GM23338 (cell line): Measurements from ENCODE around the gene WNK2. TPM values are rescaled to one million over a fixed set of nuclear protein-coding genes. Genes with fewer than 3 reads are reported as not detected.

ENCODE experiments used
- ATAC-seq: fragments of 200-7000 bp; cut with Tn5 transposase; 3 replicates; pipeline ENCODE4 v1.9.1; 2020
- DNase-seq: peaks from one replicate; pipeline ENCODE4 v3.0.0-alpha.2; 2015; ENCODE audit warnings: low spot score
- H2AFZ ChIP-seq: fragments of 200-600 bp; sonication (generic); 2 replicates; pipeline ENCODE4 v1.8.0; 2016; ENCODE audit warnings: antibody characterized with exemption, mild to moderate bottlenecking, moderate library complexity
- H3F3A ChIP-seq: fragments of 200-600 bp; sonication (generic); replicated peaks from 2 replicates; pipeline ENCODE4 v1.8.0; 2017; ENCODE audit warnings: antibody characterized with exemption, mixed run types, low read depth
- H3K27ac ChIP-seq: fragments of 200-600 bp; sonication (generic); 2 replicates; pipeline ENCODE4 v1.6.1; 2016; ENCODE audit warnings: low read depth
- H3K27me3 ChIP-seq: fragments of 200-600 bp; sonication (generic); 2 replicates; pipeline ENCODE4 v1.8.0; 2016; ENCODE audit warnings: mild to moderate bottlenecking, mixed run types, moderate library complexity; ENCODE audit not compliant: insufficient read depth
- H3K36me3 ChIP-seq: fragments of 200-600 bp; sonication (generic); 2 replicates; pipeline ENCODE4 v1.8.0; 2016; ENCODE audit warnings: mild to moderate bottlenecking; ENCODE audit not compliant: insufficient read depth
- H3K4me1 ChIP-seq: fragments of 200-600 bp; sonication (generic); 2 replicates; pipeline ENCODE4 v1.8.0; 2016; ENCODE audit warnings: mild to moderate bottlenecking, moderate library complexity; ENCODE audit not compliant: insufficient read depth
- H3K4me2 ChIP-seq: fragments of 200-600 bp; sonication (generic); 2 replicates; pipeline ENCODE4 v1.7.1; 2017; ENCODE audit warnings: mixed run types
- H3K4me3 ChIP-seq: fragments of 200-600 bp; sonication (generic); 2 replicates; pipeline ENCODE4 v1.6.1; 2016; ENCODE audit warnings: mixed run types
- H3K79me2 ChIP-seq: fragments of 200-600 bp; sonication (generic); replicated peaks from 2 replicates; pipeline ENCODE4 v1.8.0; 2017; ENCODE audit warnings: mild to moderate bottlenecking; ENCODE audit not compliant: insufficient read depth
- H3K9me2 ChIP-seq: fragments of 200-600 bp; sonication (generic); 2 replicates; pipeline ENCODE4 v1.8.0; 2017; ENCODE audit not compliant: insufficient read depth
- H4K20me1 ChIP-seq: fragments of 200-600 bp; sonication (generic); replicated peaks from 2 replicates; pipeline ENCODE4 v1.8.0; 2017; ENCODE audit warnings: mild to moderate bottlenecking; ENCODE audit not compliant: insufficient read depth
- H3K27ac Mint-ChIP-seq: 2 replicates; pipeline ENCODE4 v1.8.0; 2020; ENCODE audit warnings: inconsistent platforms, mild to moderate bottlenecking, moderate library complexity, mixed read lengths
- H3K27me3 Mint-ChIP-seq: 3 replicates; pipeline ENCODE4 v1.8.0; 2022; ENCODE audit warnings: low read depth, mild to moderate bottlenecking, moderate library complexity, mixed read lengths, inconsistent platforms; ENCODE audit not compliant: insufficient read depth, poor library complexity
- H3K36me3 Mint-ChIP-seq: 3 replicates; pipeline ENCODE4 v1.8.0; 2021; ENCODE audit warnings: low read depth, mild to moderate bottlenecking, inconsistent platforms, moderate library complexity, mixed read lengths
- H3K4me1 Mint-ChIP-seq: 3 replicates; pipeline ENCODE4 v1.8.0; 2020; ENCODE audit warnings: mild to moderate bottlenecking, inconsistent platforms, mixed read lengths
- H3K4me3 Mint-ChIP-seq: 3 replicates; pipeline ENCODE4 v1.8.0; 2021; ENCODE audit warnings: moderate library complexity, mild to moderate bottlenecking, inconsistent platforms, mixed read lengths
- H3K9me3 Mint-ChIP-seq: 3 replicates; pipeline ENCODE4 v1.8.0; 2020; ENCODE audit warnings: moderate library complexity, mild to moderate bottlenecking, inconsistent platforms, mixed read lengths
- EZH2 ChIP-seq: fragments of 200-600 bp; sonication (generic); IDR thresholded peaks from one replicate; pipeline ENCODE4 v1.8.0; 2017; ENCODE audit warnings: antibody characterized with exemption, mild to moderate bottlenecking, low read depth; ENCODE audit not compliant: unreplicated experiment
- EZH2phosphoT487 ChIP-seq: fragments of 200-600 bp; sonication (generic); IDR thresholded peaks from one replicate; pipeline ENCODE4 v1.8.1; 2018; ENCODE audit warnings: antibody characterized with exemption; ENCODE audit not compliant: unreplicated experiment
- JUNB ChIP-seq: IDR thresholded peaks from one replicate; pipeline ENCODE4 v1.6.1; 2016; ENCODE audit warnings: antibody characterized with exemption; ENCODE audit not compliant: unreplicated experiment
- STAT1 ChIP-seq: IDR thresholded peaks from one replicate; pipeline ENCODE4 v1.6.1; 2016; ENCODE audit warnings: antibody characterized with exemption; ENCODE audit not compliant: unreplicated experiment
- ZNF114 ChIP-seq: fragments of 250-450 bp; sonication (Bioruptor Pico); IDR thresholded peaks from 2 replicates; pipeline ENCODE4 v1.5.0; 2020; ENCODE audit warnings: mild to moderate bottlenecking, moderate library complexity
- polyA plus RNA-seq: library from polyadenylated mRNA; unstranded; fragments of >200 nt; fragmentation: Nextera tagmentation; extraction: Ambion mirVana; gene quantifications from 2 replicates; pipeline ENCODE4 v1.2.1, GENCODE V29; 2016
- total RNA-seq: library from RNA; depleted of rRNA; stranded (reverse); fragments of >200 nt; shearing (Covaris generic); gene quantifications from 2 replicates; pipeline ENCODE4 v1.2.3, GENCODE V29; 2014
- TF ChIP-seq, protein P1 (sequence below), 2 experiments: fragments of 200-600 bp in 1 of 2; sonication (generic) in 1 of 2; conservative IDR thresholded peaks; 2 replicates each; pipeline versions ENCODE4 v1.5.1 to v1.6.1; 2016 to 2017; ENCODE audit warnings: antibody characterized with exemption in 2 of 2, low read depth in 2 of 2, mild to moderate bottlenecking in 2 of 2, moderate library complexity in 1 of 2
- TF ChIP-seq, protein P2 (sequence below): IDR thresholded peaks from 2 replicates; pipeline ENCODE4 v1.6.1; 2016; ENCODE audit warnings: antibody characterized with exemption

WNK2 gene
- total and polyA plus RNA-seq, 2 experiments from 2014 or later, result 56.4 to 102 TPM

DNA sequence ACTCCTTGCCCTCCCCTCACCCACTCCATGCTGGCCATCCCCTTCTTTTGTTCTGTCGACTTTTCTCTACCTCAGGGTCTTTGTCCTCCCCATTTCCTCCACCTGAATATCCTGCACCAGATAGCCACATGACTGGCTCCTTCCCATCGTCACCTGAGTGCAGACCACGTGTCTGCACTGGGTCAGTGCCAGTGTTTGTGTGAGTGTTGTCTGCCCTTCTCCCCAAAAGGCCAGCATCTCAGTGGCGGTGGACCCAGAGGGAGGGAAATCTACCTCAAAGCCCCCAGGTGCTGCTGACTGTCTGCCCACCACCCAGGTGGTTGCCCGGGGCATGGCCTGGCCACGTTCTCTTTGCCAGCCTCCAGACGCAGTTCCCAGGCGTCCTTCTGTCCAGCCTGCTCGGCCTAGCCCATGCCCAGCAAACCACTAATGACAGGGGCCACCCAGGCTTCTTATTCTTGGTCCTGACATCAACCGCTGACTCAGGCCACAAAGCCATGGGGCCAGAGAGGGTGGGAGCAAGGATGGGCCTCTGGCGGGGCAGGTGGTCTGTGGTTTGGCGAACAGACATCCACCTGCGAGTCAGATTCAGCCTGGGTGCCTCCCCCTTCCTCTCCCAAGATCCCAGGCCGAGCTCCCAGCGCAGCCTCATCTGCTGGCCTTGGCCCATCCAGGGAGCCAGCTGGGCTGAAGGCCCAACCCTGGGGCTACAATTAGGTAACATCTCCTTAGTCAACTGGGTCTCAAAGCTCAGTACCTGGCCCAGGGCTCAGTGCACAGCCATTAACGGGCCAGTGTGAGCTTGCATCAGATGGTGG, 44.4 kb upstream of the WNK2 start:
- H3K9me2 ChIP-seq, result no peaks in the 10 kb centered on the region
- H3K9me3 Mint-ChIP-seq, result no peaks in the 10 kb centered on the region
- ATAC-seq, result no peak
- H3K27ac ChIP-seq, result no peak overlapping the region
- H4K20me1 ChIP-seq, result no peaks in the 10 kb centered on the region
- H3K4me1 ChIP-seq, result no peaks in the 10 kb centered on the region; the same call in 1 of the 2 replicates
- no peak overlapping the region for H3K27ac Mint-ChIP-seq
- no peak for DNase-seq
- no peaks in the 10 kb centered on the region; the same call in 2 of the 3 replicates for H3K36me3 Mint-ChIP-seq
- H3K4me2 ChIP-seq, result no peak overlapping the region
- peaks cover 9% of the 10 kb centered on the region for H3K27me3 ChIP-seq
- peaks cover 12% of the 10 kb centered on the region for H3K27me3 Mint-ChIP-seq
- no peaks in the 10 kb centered on the region for H3F3A ChIP-seq
- H3K79me2 ChIP-seq, result no peaks in the 10 kb centered on the region
- TF ChIP-seq ZNF114 (CRISPR knock-in tag), result no peak
- no peak for TF ChIP-seq STAT1
- TF ChIP-seq, protein P1, sequence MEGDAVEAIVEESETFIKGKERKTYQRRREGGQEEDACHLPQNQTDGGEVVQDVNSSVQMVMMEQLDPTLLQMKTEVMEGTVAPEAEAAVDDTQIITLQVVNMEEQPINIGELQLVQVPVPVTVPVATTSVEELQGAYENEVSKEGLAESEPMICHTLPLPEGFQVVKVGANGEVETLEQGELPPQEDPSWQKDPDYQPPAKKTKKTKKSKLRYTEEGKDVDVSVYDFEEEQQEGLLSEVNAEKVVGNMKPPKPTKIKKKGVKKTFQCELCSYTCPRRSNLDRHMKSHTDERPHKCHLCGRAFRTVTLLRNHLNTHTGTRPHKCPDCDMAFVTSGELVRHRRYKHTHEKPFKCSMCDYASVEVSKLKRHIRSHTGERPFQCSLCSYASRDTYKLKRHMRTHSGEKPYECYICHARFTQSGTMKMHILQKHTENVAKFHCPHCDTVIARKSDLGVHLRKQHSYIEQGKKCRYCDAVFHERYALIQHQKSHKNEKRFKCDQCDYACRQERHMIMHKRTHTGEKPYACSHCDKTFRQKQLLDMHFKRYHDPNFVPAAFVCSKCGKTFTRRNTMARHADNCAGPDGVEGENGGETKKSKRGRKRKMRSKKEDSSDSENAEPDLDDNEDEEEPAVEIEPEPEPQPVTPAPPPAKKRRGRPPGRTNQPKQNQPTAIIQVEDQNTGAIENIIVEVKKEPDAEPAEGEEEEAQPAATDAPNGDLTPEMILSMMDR (conservative IDR thresholded peaks at IDR 0.05; ENCODE audit: low read depth in 2 of 2), result no peak
- TF ChIP-seq EZH2phosphoT487, result no peak
- H3K4me3 ChIP-seq, result no peak overlapping the region
- peaks cover 9% of the 10 kb centered on the region; the same call in 2 of the 3 replicates for H3K4me1 Mint-ChIP-seq
- H3K36me3 ChIP-seq, result no peaks in the 10 kb centered on the region
- H3K4me3 Mint-ChIP-seq, result no peak overlapping the region
- H2AFZ ChIP-seq, result no peak overlapping the region

DNA sequence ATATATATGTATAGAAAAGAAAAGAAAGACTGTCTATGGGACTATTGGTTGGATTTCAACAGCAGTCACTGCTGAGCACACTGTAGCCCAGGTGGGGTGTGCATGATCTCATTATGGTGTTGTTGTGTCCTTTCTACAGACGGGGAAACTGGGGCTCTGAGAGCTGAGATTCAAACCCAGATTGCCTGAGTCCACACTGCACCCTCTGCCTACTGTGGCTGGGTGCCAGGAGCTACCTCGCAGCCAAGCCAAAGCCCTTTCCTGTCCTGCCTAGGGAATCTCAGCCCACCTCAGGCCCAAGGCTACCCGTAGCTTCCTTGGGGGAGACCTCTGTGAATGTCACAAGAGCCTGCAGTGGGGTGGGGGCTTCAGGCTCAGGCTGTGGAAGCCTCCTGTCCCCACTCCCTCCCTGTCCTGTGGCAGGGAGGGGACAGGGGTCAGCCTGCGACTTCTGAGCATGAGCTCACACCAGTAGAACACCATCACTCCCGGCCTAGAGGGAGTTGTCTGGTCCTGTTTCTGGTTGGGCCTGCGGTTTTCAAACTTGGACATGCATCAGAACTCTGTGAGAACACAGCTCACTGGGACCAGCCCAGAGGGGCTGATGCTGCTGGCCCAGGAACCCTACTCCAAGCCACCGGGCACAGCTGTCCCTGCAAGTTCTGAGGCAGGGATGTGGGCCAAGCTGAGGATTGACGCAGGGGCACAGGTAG, 42.0 kb upstream of the WNK2 start:
- ATAC-seq (no peak), DNase-seq (no peak)
- no peaks in the 10 kb centered on the region; the same call in 2 of the 3 replicates for H3K36me3 Mint-ChIP-seq
- Histone ChIP-seq H3F3A (no peaks in the 10 kb centered on the region), H3K4me1 (no peaks in the 10 kb centered on the region), H2AFZ (no peak overlapping the region), H3K27ac (no peak overlapping the region), H3K79me2 (no peaks in the 10 kb centered on the region), H3K36me3 (no peaks in the 10 kb centered on the region), H3K27me3 (no peaks in the 10 kb centered on the region), H3K4me3 (no peak overlapping the region), H4K20me1 (no peaks in the 10 kb centered on the region), H3K4me2 (no peak overlapping the region), H3K9me2 (no peaks in the 10 kb centered on the region)
- peaks cover 6% of the 10 kb centered on the region; the same call in 2 of the 3 replicates for H3K4me1 Mint-ChIP-seq
- H3K9me3 Mint-ChIP-seq, result no peaks in the 10 kb centered on the region
- no peak overlapping the region for H3K27ac Mint-ChIP-seq
- H3K4me3 Mint-ChIP-seq, result no peak overlapping the region
- H3K27me3 Mint-ChIP-seq, result peaks cover 2% of the 10 kb centered on the region
- no peak for TF ChIP-seq JUNB
- no peak for TF ChIP-seq EZH2
- TF ChIP-seq, protein P1 (conservative IDR thresholded peaks at IDR 0.05; ENCODE audit: low read depth in 2 of 2), result no peak
- TF ChIP-seq, protein P2, sequence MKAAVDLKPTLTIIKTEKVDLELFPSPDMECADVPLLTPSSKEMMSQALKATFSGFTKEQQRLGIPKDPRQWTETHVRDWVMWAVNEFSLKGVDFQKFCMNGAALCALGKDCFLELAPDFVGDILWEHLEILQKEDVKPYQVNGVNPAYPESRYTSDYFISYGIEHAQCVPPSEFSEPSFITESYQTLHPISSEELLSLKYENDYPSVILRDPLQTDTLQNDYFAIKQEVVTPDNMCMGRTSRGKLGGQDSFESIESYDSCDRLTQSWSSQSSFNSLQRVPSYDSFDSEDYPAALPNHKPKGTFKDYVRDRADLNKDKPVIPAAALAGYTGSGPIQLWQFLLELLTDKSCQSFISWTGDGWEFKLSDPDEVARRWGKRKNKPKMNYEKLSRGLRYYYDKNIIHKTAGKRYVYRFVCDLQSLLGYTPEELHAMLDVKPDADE, result no peak
